ENCODE data around the gene RNF4. TPM values are rescaled to one million over a fixed set of nuclear protein-coding genes. Genes with fewer than 3 reads are reported as not detected.

Gene RNF4
- total and polyA plus RNA-seq, 10 of the 15 experiments (the other 5 are each of a cell fraction or from before 2014, with no cell fraction given): 34.9 to 145 (median 76.1) TPM

DNA sequence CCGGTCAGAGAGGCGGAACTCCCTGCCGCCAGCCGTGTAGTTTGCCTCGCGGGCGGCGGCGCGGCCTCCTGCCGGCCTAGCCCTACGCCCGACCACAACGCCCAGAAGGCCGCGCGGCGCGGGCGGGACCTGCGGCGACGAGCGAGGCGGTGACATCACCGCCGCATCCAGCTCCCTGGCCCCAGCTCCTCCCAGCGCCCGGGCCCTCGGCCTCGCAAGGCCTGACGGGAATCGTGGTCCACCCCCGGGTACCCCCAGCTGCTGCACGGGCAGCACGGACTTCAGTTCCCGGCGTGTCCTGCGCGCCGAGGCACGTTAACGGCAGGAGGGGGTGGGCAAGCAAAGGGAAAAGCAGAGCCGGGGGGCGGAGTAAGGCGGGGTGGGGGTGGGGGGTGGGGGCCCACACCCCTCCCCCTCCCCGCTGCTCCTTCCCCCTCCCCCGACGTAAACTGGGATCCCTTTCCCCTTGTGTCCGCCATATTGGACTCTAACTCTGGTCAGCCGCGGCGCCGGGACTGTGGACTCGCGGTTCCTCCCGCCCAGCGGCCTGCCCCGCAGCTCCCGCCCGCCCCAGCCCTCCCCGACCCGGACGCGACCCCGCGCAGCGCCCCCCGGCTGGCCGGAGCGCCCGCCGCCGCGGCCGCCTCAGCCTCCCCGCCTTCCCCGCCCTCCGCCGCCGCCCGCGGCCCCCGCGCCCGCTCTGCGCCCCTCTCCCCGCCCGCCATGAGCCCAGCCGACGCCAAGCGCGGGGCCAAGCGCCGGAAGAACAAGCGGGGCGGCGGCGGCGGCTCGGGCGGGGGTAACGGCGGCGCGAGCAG lies 67.5 kb downstream of the RNF4 start, which contains the start of gene FAM193A (continued):
- TF ChIP-seq, protein P1, sequence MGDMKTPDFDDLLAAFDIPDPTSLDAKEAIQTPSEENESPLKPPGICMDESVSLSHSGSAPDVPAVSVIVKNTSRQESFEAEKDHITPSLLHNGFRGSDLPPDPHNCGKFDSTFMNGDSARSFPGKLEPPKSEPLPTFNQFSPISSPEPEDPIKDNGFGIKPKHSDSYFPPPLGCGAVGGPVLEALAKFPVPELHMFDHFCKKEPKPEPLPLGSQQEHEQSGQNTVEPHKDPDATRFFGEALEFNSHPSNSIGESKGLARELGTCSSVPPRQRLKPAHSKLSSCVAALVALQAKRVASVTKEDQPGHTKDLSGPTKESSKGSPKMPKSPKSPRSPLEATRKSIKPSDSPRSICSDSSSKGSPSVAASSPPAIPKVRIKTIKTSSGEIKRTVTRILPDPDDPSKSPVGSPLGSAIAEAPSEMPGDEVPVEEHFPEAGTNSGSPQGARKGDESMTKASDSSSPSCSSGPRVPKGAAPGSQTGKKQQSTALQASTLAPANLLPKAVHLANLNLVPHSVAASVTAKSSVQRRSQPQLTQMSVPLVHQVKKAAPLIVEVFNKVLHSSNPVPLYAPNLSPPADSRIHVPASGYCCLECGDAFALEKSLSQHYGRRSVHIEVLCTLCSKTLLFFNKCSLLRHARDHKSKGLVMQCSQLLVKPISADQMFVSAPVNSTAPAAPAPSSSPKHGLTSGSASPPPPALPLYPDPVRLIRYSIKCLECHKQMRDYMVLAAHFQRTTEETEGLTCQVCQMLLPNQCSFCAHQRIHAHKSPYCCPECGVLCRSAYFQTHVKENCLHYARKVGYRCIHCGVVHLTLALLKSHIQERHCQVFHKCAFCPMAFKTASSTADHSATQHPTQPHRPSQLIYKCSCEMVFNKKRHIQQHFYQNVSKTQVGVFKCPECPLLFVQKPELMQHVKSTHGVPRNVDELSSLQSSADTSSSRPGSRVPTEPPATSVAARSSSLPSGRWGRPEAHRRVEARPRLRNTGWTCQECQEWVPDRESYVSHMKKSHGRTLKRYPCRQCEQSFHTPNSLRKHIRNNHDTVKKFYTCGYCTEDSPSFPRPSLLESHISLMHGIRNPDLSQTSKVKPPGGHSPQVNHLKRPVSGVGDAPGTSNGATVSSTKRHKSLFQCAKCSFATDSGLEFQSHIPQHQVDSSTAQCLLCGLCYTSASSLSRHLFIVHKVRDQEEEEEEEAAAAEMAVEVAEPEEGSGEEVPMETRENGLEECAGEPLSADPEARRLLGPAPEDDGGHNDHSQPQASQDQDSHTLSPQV (IDR thresholded peaks at IDR 0.05): no peak
- TF ChIP-seq, protein P2, sequence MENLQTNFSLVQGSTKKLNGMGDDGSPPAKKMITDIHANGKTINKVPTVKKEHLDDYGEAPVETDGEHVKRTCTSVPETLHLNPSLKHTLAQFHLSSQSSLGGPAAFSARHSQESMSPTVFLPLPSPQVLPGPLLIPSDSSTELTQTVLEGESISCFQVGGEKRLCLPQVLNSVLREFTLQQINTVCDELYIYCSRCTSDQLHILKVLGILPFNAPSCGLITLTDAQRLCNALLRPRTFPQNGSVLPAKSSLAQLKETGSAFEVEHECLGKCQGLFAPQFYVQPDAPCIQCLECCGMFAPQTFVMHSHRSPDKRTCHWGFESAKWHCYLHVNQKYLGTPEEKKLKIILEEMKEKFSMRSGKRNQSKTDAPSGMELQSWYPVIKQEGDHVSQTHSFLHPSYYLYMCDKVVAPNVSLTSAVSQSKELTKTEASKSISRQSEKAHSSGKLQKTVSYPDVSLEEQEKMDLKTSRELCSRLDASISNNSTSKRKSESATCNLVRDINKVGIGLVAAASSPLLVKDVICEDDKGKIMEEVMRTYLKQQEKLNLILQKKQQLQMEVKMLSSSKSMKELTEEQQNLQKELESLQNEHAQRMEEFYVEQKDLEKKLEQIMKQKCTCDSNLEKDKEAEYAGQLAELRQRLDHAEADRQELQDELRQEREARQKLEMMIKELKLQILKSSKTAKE (IDR thresholded peaks at IDR 0.05; ENCODE audit: low read depth, poor library complexity, severe bottlenecking): no peak
- no peak for TF ChIP-seq SPI1 (IDR thresholded peaks at IDR 0.05; ENCODE audit: borderline replicate concordance, insufficient read depth, low read depth, low read length)
- no peak for TF ChIP-seq STAT3 (IDR thresholded peaks at IDR 0.05; ENCODE audit: low read depth, low read length)
- peak; percentile 75 for TF ChIP-seq ATF7 (IDR thresholded peaks at IDR 0.05; ENCODE audit: low read depth)
- no peak for TF ChIP-seq POLR2AphosphoS2 (IDR thresholded peaks at IDR 0.05; ENCODE audit: low read depth, low read length)
- TF ChIP-seq JUNB (IDR thresholded peaks at IDR 0.05): no peak
- TF ChIP-seq HDGF (IDR thresholded peaks at IDR 0.05): no peak
- TF ChIP-seq SUZ12 (IDR thresholded peaks at IDR 0.05; ENCODE audit: unreplicated experiment): no peak
- no peak for TF ChIP-seq YBX1 (IDR thresholded peaks at IDR 0.05)
- no peak for TF ChIP-seq WRNIP1 (IDR thresholded peaks at IDR 0.05; ENCODE audit: borderline replicate concordance, low read depth, low read length)
- TF ChIP-seq MYC (IDR thresholded peaks at IDR 0.05; ENCODE audit: insufficient read depth, insufficient read length, insufficient replicate concordance, low read length, severe bottlenecking): no peak
- TF ChIP-seq, protein P3, sequence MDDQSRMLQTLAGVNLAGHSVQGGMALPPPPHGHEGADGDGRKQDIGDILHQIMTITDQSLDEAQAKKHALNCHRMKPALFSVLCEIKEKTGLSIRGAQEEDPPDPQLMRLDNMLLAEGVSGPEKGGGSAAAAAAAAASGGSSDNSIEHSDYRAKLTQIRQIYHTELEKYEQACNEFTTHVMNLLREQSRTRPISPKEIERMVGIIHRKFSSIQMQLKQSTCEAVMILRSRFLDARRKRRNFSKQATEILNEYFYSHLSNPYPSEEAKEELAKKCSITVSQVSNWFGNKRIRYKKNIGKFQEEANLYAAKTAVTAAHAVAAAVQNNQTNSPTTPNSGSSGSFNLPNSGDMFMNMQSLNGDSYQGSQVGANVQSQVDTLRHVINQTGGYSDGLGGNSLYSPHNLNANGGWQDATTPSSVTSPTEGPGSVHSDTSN (IDR thresholded peaks at IDR 0.05; ENCODE audit: insufficient replicate concordance, low read depth, low read length): no peak
- TF ChIP-seq, protein P4, sequence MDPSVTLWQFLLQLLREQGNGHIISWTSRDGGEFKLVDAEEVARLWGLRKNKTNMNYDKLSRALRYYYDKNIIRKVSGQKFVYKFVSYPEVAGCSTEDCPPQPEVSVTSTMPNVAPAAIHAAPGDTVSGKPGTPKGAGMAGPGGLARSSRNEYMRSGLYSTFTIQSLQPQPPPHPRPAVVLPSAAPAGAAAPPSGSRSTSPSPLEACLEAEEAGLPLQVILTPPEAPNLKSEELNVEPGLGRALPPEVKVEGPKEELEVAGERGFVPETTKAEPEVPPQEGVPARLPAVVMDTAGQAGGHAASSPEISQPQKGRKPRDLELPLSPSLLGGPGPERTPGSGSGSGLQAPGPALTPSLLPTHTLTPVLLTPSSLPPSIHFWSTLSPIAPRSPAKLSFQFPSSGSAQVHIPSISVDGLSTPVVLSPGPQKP (IDR thresholded peaks at IDR 0.05; ENCODE audit: low read depth, low read length): no peak
- no peak for TF ChIP-seq SMAD5 (IDR thresholded peaks at IDR 0.05; ENCODE audit: low read depth)
- no peak for TF ChIP-seq LARP7 (IDR thresholded peaks at IDR 0.05)
- TF ChIP-seq KLF5 (IDR thresholded peaks at IDR 0.05; ENCODE audit: partially characterized antibody): no peak
- no peak for TF ChIP-seq EED (IDR thresholded peaks at IDR 0.05; ENCODE audit: low read depth)
- TF ChIP-seq RUNX3 (IDR thresholded peaks at IDR 0.05; ENCODE audit: low read length): peak; percentile 78

Measured in GM12878 (cell line).